ENCODE measurements around the gene GNAS-AS1. TPM values are rescaled to one million over a fixed set of nuclear protein-coding genes. Genes with fewer than 3 reads are reported as not detected.

The GNAS-AS1 gene
- total and polyA plus RNA-seq, 10 of the 15 experiments (the other 5 are each of a cell fraction or from before 2014, with no cell fraction given) = 0.06 to 2.7 (median 1.2) TPM

- Histone ChIP-seq H2AFZ (ENCODE audit: control insufficient read depth, low read depth, low read length) (no peak overlapping the region), H3K79me2 (ENCODE audit: control insufficient read depth, insufficient read depth, low read length) (no peaks in the 10 kb centered on the region), H3K4me3 (no peak overlapping the region), H3K9me3 (replicated peaks; ENCODE audit: control insufficient read depth, insufficient read depth, low read length) (no peaks in the 10 kb centered on the region), H3K27ac (ENCODE audit: control insufficient read depth, insufficient read depth) (no peak overlapping the region), H3K4me1 (ENCODE audit: control insufficient read depth, insufficient read depth, low read length) (no peaks in the 10 kb centered on the region), H4K20me1 (ENCODE audit: control insufficient read depth, insufficient read depth) (no peaks in the 10 kb centered on the region), H3K9ac (ENCODE audit: control insufficient read depth, insufficient read depth, low read length) (no peak overlapping the region), H3K36me3 (ENCODE audit: control insufficient read depth in 2 of 2, insufficient read depth in 2 of 2, low read length in 1 of 2) (peaks cover 0 to 2% of the 10 kb centered on the region in 2 experiments; a peak in 2 of 4 replicates), H3K27me3 (replicated peaks in 1 of 2; ENCODE audit: control insufficient read depth in 2 of 2, insufficient read depth in 2 of 2, low read length in 1 of 2) (no peaks in the 10 kb centered on the region), H3K4me2 (ENCODE audit: control insufficient read depth, insufficient read depth) (no peak overlapping the region)
- ChIA-PET POLR2A (no interaction called here), RAD21 (ENCODE audit: unreplicated experiment) (no interaction called here), CTCF (no interaction called here), SMC1A (ENCODE audit: uncharacterized antibody, unreplicated experiment) (no interaction called here)
- 62% methylated on average over 13 of the region's 13 CpGs for WGBS (ENCODE audit: insufficient coverage, insufficient replicate concordance, low lambda C conversion rate, missing lambda C conversion rate)
- intact Hi-C loops (cut with micrococcal nuclease; ENCODE audit: unreplicated experiment) = no loop called here
- BruUV-seq (replicated peaks) = no TSS peak
- no peak for FAIRE-seq
- in situ Hi-C loops (cut with MboI) = no loop called here
- no peak for DNase-seq (ENCODE audit: low read depth, low spot score)
- ATAC-seq = no peak
- TF ChIP-seq USF1 (IDR thresholded peaks at IDR 0.05; ENCODE audit: borderline replicate concordance, extremely low read length, insufficient read depth, low read depth, low read length) (no peak), ZNF687 (IDR thresholded peaks at IDR 0.05) (no peak), ZNF622 (IDR thresholded peaks at IDR 0.05) (no peak), ELK1 (IDR thresholded peaks at IDR 0.05; ENCODE audit: low read depth, low read length) (no peak), CHD4 (IDR thresholded peaks at IDR 0.05) (no peak), USF2 (IDR thresholded peaks at IDR 0.05; ENCODE audit: borderline replicate concordance, low read depth, low read length) (no peak), ZBED1 (IDR thresholded peaks at IDR 0.05; ENCODE audit: borderline replicate concordance) (no peak), CREB1 (IDR thresholded peaks at IDR 0.05; ENCODE audit: low read depth) (no peak), E2F4 (IDR thresholded peaks at IDR 0.05; ENCODE audit: low read depth, low read length) (no peak), SUPT20H (IDR thresholded peaks at IDR 0.05; ENCODE audit: borderline replicate concordance, control insufficient read depth, low read depth, low read length) (no peak), NFYA (IDR thresholded peaks at IDR 0.05; ENCODE audit: borderline replicate concordance, low read depth, low read length) (no peak), BCLAF1 (IDR thresholded peaks at IDR 0.05) (no peak), MTA3 (IDR thresholded peaks at IDR 0.05; ENCODE audit: borderline replicate concordance, low read length) (no peak), ZNF24 (IDR thresholded peaks at IDR 0.05) (no peak)
Measured at GRCh38 chr20:58819921-58820320, 30.8 kb downstream of the GNAS-AS1 start.
